GM12878 (cell line): Measurements from ENCODE around the gene SORCS2. TPM values are rescaled to one million over a fixed set of nuclear protein-coding genes. Genes with fewer than 3 reads are reported as not detected.

ENCODE experiments used
- FOXM1 ChIP-seq: IDR thresholded peaks from 2 replicates; pipeline ENCODE4 v1.6.1; 2012; ENCODE audit warnings: low read depth, mild to moderate bottlenecking, inconsistent platforms, low read length, moderate library complexity
- MTA3 ChIP-seq: IDR thresholded peaks from 2 replicates; pipeline ENCODE4 v1.6.1; 2012; ENCODE audit warnings: low read length, inconsistent platforms, borderline replicate concordance
- NFYB ChIP-seq: IDR thresholded peaks from 2 replicates; pipeline ENCODE4 v1.6.1; 2011; ENCODE audit warnings: low read depth, mild to moderate bottlenecking, low read length, improper control_type of control experiment, moderate library complexity; ENCODE audit not compliant: insufficient read depth
- TAF1 ChIP-seq: IDR thresholded peaks from 2 replicates; pipeline ENCODE4 v1.6.1; 2011; ENCODE audit warnings: mild to moderate bottlenecking, low read depth, low read length, borderline replicate concordance
- TARDBP ChIP-seq: IDR thresholded peaks from 2 replicates; pipeline ENCODE4 v1.6.1; 2016; ENCODE audit warnings: borderline replicate concordance
- polyA plus RNA-seq, 11 experiments: library from polyadenylated mRNA; depleted of rRNA in 4 of 11; unstranded in 6 of 11; stranded (reverse) in 5 of 11; fragments of >200 nt; fragmentation: Nextera tagmentation in 4 of 11; fragmentation: Illumina TruSeq in 1 of 11; extraction: Ambion mirVana in 4 of 11; extraction: Trizol in 1 of 11; gene quantifications; 1 replicate in 1 of 11; 2 replicates in 10 of 11; pipeline versions ENCODE4 v1.2.1 to v1.2.3, GENCODE V29; 2011 to 2016; ENCODE audit warnings: inconsistent platforms in 2 of 11, missing spikeins in 2 of 11, low read depth in 1 of 11
- total RNA-seq, 4 experiments: library from RNA; depleted of rRNA in 3 of 4; stranded (reverse); fragments of >200 nt in 3 of 4; fragmentation: Illumina TruSeq in 1 of 4; extraction: Trizol in 1 of 4; gene quantifications; 2 replicates each; pipeline versions ENCODE4 v1.2.1 to v1.2.3, GENCODE V29; 2013 to 2021
- TF ChIP-seq, protein P1 (sequence below): IDR thresholded peaks from 2 replicates; pipeline ENCODE4 v1.6.1; 2011; ENCODE audit warnings: borderline replicate concordance, low read depth, mild to moderate bottlenecking, moderate library complexity, mixed read lengths, low read length; ENCODE audit not compliant: insufficient read depth; ENCODE audit errors: extremely low read length
- TF ChIP-seq, protein P2 (sequence below): fragments of 450-650 bp; IDR thresholded peaks from 2 replicates; pipeline ENCODE4 v1.6.1; 2016; ENCODE audit warnings: mild to moderate bottlenecking, moderate library complexity, borderline replicate concordance

The SORCS2 gene
- total and polyA plus RNA-seq, 10 of the 15 experiments (the other 5 are each of a cell fraction or from before 2014, with no cell fraction given) = 0.01 to 0.15 (median 0.05) TPM; not detected in 5

DNA sequence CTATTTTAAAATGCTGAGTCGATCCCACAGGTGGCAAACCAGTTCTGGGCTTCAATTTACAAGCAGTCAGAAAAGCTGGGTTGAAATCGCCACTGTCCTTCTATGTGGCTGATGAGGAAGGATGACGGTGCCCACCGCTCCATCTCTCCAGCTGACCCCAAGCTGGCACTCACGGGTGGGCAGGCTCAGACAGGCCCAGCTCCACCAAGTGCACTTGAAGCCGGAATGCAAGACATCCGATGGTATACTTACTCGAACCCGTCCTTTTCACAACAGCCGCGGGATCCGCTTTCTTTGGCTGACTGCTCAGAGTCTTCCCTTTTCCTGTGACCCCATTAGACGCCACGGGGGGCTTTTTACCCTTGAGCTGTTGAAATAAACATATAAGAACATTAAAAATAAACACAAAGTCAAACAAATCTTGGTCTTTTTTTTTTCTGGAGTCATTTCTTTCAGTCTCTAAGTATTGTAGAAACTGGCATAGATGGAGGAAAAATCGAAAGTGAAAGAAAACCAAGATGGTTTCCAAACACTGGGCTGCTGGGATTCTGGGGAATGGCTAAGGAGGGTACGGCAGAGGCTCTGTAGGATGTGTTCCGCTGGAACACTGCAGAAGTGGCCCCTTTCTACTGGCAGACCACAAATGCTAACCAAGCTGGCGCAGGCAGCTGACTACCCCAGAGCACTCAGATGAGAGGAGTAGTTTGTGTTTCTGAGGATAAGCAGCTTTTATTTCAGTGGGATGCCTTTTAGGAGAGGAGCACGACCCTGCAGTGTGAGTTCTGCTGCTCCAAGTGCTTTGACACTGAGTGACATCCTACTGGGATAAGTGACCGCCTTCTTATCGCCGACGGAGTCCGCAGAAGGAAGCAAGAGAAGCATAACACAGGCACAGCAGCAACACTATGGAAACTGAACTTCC, 586.4 kb downstream of the SORCS2 start (continued):
- TF ChIP-seq TARDBP (no peak), MTA3 (no peak), TAF1 (no peak), NFYB (no peak), FOXM1 (no peak)
- TF ChIP-seq, protein P1, sequence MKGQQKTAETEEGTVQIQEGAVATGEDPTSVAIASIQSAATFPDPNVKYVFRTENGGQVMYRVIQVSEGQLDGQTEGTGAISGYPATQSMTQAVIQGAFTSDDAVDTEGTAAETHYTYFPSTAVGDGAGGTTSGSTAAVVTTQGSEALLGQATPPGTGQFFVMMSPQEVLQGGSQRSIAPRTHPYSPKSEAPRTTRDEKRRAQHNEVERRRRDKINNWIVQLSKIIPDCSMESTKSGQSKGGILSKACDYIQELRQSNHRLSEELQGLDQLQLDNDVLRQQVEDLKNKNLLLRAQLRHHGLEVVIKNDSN = no peak
- TF ChIP-seq, protein P2, sequence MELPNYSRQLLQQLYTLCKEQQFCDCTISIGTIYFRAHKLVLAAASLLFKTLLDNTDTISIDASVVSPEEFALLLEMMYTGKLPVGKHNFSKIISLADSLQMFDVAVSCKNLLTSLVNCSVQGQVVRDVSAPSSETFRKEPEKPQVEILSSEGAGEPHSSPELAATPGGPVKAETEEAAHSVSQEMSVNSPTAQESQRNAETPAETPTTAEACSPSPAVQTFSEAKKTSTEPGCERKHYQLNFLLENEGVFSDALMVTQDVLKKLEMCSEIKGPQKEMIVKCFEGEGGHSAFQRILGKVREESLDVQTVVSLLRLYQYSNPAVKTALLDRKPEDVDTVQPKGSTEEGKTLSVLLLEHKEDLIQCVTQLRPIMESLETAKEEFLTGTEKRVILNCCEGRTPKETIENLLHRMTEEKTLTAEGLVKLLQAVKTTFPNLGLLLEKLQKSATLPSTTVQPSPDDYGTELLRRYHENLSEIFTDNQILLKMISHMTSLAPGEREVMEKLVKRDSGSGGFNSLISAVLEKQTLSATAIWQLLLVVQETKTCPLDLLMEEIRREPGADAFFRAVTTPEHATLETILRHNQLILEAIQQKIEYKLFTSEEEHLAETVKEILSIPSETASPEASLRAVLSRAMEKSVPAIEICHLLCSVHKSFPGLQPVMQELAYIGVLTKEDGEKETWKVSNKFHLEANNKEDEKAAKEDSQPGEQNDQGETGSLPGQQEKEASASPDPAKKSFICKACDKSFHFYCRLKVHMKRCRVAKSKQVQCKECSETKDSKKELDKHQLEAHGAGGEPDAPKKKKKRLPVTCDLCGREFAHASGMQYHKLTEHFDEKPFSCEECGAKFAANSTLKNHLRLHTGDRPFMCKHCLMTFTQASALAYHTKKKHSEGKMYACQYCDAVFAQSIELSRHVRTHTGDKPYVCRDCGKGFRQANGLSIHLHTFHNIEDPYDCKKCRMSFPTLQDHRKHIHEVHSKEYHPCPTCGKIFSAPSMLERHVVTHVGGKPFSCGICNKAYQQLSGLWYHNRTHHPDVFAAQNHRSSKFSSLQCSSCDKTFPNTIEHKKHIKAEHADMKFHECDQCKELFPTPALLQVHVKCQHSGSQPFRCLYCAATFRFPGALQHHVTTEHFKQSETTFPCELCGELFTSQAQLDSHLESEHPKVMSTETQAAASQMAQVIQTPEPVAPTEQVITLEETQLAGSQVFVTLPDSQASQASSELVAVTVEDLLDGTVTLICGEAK = no peak
